Measurements from ENCODE around the gene OLFM3. TPM values are rescaled to one million over a fixed set of nuclear protein-coding genes. Genes with fewer than 3 reads are reported as not detected.

Gene OLFM3
- total RNA-seq, 1 experiment from 2014 or later: not detected

- intact Hi-C loops (cut with micrococcal nuclease; ENCODE audit: unreplicated experiment): no loop called here
- H3K27ac Mint-ChIP-seq (ENCODE audit: unreplicated experiment): no peak overlapping the region
- H3K27me3 Mint-ChIP-seq (ENCODE audit: insufficient read depth, unreplicated experiment): peaks cover 4% of the 10 kb centered on the region
- H3K36me3 Mint-ChIP-seq (ENCODE audit: insufficient read depth, unreplicated experiment): no peaks in the 10 kb centered on the region
- Histone ChIP-seq H3K4me1 (no peaks in the 10 kb centered on the region), H3K4me3 (ENCODE audit: low read depth, low read length) (no peak overlapping the region), H3K9me3 (no peaks in the 10 kb centered on the region), H3K27me3 (replicated peaks; ENCODE audit: control insufficient read depth, insufficient read depth, low read length) (no peaks in the 10 kb centered on the region), H3K36me3 (ENCODE audit: control insufficient read depth, insufficient read depth, low read length) (no peaks in the 10 kb centered on the region)
- H3K4me3 Mint-ChIP-seq (ENCODE audit: unreplicated experiment): no peak overlapping the region
- no TSS peak for BruUV-seq (replicated peaks)
- ChIA-PET CTCF (no interaction called here), POLR2A (no interaction called here)
- H3K9me3 Mint-ChIP-seq (ENCODE audit: unreplicated experiment): no peaks in the 10 kb centered on the region
- no peaks in the 10 kb centered on the region for H3K4me1 Mint-ChIP-seq (ENCODE audit: low read depth, unreplicated experiment)
- DNase-seq: no peak
- no peak for TF ChIP-seq CTCF (IDR thresholded peaks at IDR 0.05; ENCODE audit: insufficient read depth in 1 of 2, low read depth in 1 of 2, low read length in 1 of 2, severe bottlenecking in 1 of 2, unreplicated experiment in 1 of 2)
These were observed 123.1 kb downstream of the OLFM3 start for GRCh38 chr1:101873672-101874071.

DNA sequence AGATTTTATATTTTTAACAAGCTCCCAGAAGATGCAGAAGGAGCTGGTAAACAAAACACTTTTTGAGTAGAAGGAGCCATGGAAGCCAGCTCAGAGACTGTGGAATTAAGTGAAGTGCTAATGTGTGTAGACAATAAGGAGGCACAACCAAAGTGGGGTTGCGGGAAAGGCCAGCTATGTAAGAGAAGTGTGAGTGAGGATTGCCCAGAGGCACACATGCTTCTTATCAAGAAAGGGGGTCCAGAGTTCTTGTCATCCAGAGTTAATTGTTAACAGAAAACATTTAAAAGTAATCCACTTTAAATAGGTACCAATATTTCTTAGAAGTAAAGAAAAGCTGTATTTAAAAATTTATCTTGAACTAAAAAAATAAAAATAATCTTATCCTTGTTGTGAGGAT lies 136.8 kb downstream of the OLFM3 start:
- intact Hi-C loops (cut with micrococcal nuclease; ENCODE audit: unreplicated experiment): no loop called here
- no TSS peak for BruUV-seq (replicated peaks)
- POLR2A ChIA-PET: no interaction called here

DNA sequence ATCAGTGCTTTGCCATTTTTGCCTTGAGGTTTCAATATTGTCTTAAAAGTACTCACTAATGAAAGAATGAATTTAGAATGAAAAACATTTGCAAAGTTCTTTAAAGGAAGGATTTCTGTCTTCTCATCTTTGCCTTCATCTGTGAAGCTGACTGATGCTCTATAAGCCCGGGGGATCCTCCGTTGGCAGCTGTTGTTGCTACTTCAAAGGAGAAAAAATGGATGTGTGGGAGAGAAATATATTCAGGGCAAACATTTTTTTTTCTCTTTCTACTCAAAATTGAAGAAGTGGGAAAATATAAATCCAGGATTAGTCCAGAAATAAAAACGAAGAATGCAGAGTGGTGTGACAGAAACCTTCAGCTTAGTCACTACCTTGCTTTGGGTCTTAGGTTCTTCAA lies 142.5 kb downstream of the OLFM3 start:
- no peaks in the 10 kb centered on the region for H3K9me3 Mint-ChIP-seq (ENCODE audit: unreplicated experiment)
- Histone ChIP-seq H3K27me3 (replicated peaks; ENCODE audit: control insufficient read depth, insufficient read depth, low read length) (no peaks in the 10 kb centered on the region), H3K36me3 (ENCODE audit: control insufficient read depth, insufficient read depth, low read length) (no peaks in the 10 kb centered on the region), H3K4me1 (no peaks in the 10 kb centered on the region), H3K9me3 (no peaks in the 10 kb centered on the region), H3K4me3 (ENCODE audit: low read depth, low read length) (no peak overlapping the region)
- intact Hi-C loops (cut with micrococcal nuclease; ENCODE audit: unreplicated experiment): no loop called here
- ChIA-PET POLR2A (no interaction called here), CTCF (no interaction called here)
- no peaks in the 10 kb centered on the region for H3K4me1 Mint-ChIP-seq (ENCODE audit: low read depth, unreplicated experiment)
- no peak overlapping the region for H3K27ac Mint-ChIP-seq (ENCODE audit: unreplicated experiment)
- no TSS peak for BruUV-seq (replicated peaks)
- no peaks in the 10 kb centered on the region for H3K27me3 Mint-ChIP-seq (ENCODE audit: insufficient read depth, unreplicated experiment)
- H3K4me3 Mint-ChIP-seq (ENCODE audit: unreplicated experiment): no peak overlapping the region
- no peaks in the 10 kb centered on the region for H3K36me3 Mint-ChIP-seq (ENCODE audit: insufficient read depth, unreplicated experiment)
- no peak for TF ChIP-seq CTCF (IDR thresholded peaks at IDR 0.05; ENCODE audit: insufficient read depth in 1 of 2, low read depth in 1 of 2, low read length in 1 of 2, severe bottlenecking in 1 of 2, unreplicated experiment in 1 of 2)
- no peak for DNase-seq

More for the DNA sequence above, 136.8 kb downstream of the OLFM3 start:
- no peaks in the 10 kb centered on the region for H3K36me3 Mint-ChIP-seq (ENCODE audit: insufficient read depth, unreplicated experiment)
- Histone ChIP-seq H3K4me1 (no peaks in the 10 kb centered on the region), H3K9me3 (no peaks in the 10 kb centered on the region), H3K27me3 (replicated peaks; ENCODE audit: control insufficient read depth, insufficient read depth, low read length) (no peaks in the 10 kb centered on the region), H3K36me3 (ENCODE audit: control insufficient read depth, insufficient read depth, low read length) (no peaks in the 10 kb centered on the region), H3K4me3 (ENCODE audit: low read depth, low read length) (no peak overlapping the region)
- H3K27me3 Mint-ChIP-seq (ENCODE audit: insufficient read depth, unreplicated experiment): no peaks in the 10 kb centered on the region
- H3K27ac Mint-ChIP-seq (ENCODE audit: unreplicated experiment): no peak overlapping the region
- TF ChIP-seq CTCF (IDR thresholded peaks at IDR 0.05; ENCODE audit: insufficient read depth in 1 of 2, low read depth in 1 of 2, low read length in 1 of 2, severe bottlenecking in 1 of 2, unreplicated experiment in 1 of 2): no peak
- H3K4me1 Mint-ChIP-seq (ENCODE audit: low read depth, unreplicated experiment): no peaks in the 10 kb centered on the region
- no peaks in the 10 kb centered on the region for H3K9me3 Mint-ChIP-seq (ENCODE audit: unreplicated experiment)
- no peak for DNase-seq
- no peak overlapping the region for H3K4me3 Mint-ChIP-seq (ENCODE audit: unreplicated experiment)
- CTCF ChIA-PET: no interaction called here
